ENCODE measurements around the gene FOXD4L1.
"Not testable (repeated sequence)": the region's sequence is repeated elsewhere in the genome, so short reads cannot be mapped to it uniquely, and the experiment has no call there.

DNA sequence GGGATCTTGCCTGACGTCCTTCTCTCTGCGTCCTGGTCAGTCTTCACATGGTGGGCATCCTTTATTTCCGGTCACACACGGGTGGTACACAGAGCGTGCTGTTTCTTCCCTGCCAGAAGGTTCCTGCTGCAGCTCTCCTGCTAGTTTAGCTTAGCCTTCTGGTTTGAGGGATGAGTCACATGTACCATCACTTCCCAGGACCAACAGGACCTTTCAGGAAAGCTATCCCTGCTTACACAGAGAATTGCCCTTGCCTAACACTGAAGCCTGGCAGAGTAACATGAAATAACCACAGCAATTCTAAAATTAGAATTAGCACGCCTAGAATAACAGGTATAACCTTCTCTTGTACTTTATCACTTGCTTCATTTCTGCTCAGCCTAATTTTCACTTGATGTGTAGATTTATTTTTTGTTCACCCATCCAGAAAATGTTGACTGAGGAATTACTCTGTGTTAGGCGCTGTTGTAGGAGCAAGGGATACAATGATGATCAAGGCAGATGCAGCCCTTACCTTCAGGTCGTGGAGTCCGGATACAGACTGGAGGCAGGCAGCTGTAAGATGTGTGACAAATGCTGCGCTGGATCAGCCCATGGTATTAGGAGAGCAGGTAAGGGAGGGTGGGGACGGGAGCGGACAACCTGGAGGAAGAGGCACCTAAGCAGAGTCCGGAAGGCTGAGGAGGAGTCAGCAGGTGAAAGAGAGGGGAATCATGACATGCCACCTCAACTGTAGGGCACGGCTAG, 9.1 kb downstream of the FOXD4L1 start:
- TF ChIP-seq POLR2AphosphoS5, TAF1 (IDR thresholded peaks at IDR 0.05; ENCODE audit: low read depth, low read length): not testable (repeated sequence)
